HG03064 (cell line): ENCODE data around the gene ATP10A.
A peak's percentile ranks its signal among the peaks of the same experiment; 100 is the strongest.
"Not testable (repeated sequence)": the region's sequence is repeated elsewhere in the genome, so short reads cannot be mapped to it uniquely, and the experiment has no call there.

Source experiments
- ATAC-seq: cut with Tn5 transposase; IDR thresholded peaks from one replicate; pipeline ENCODE4 v1.9.1; 2021; ENCODE audit warnings: low read depth; ENCODE audit not compliant: unreplicated experiment

ATP10A gene

DNA sequence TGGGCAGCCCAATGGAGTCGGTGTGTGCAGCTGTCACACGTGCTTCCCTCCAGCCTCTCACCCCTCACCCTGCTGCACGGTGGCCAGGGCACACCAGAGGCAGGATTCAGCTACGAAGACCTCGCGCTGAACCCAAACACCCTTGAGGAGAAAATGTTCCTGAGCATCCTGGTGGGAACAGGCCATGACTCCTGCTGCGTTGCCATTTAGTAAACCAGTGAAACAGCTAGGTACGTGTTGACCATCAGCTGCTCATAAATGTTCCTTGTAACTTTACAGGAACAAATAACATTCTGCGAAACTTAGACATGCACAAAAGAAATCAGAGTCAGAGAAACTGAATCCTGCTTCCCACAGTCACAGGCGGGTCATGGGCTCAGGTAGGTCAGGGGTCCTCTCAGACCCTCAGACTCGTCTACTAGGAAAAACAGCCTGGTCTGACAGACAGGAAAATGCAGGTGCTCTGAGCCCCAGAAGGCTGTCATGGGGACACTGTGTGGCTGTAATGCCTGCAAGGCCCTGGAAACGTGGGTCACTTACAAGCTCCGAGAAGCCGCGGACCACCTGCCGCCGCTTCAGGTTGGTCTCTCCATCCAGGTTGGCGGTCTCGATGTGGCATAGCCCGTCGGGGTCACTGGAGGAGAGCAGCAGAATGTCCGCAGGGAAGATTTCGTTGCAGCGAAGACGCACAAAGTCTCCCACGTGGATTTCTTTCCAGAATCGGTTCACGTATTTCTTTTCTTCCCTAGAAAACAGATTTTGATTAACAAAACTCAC is 82.5 kb downstream of the ATP10A start:
- no peak for ATAC-seq

DNA sequence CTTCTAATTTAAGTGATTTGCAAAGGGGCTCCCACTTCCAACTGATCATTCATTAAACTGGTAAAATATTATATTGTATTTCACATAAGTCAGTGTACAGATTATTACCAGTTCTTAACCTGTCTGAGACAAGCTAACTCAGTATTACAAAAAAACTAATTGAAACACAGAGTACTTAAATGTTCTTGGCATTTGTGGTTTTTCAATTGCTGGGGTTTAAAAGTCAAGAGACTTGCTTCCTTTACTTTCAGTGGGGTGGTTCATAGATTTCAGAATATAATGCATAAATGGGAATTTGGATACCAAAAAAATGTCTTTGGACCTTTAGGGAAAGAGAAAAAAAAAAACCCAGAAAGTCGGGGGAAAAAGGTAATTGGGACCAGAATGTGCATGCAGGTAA is 85.0 kb downstream of the ATP10A start:
- no peak for ATAC-seq

DNA sequence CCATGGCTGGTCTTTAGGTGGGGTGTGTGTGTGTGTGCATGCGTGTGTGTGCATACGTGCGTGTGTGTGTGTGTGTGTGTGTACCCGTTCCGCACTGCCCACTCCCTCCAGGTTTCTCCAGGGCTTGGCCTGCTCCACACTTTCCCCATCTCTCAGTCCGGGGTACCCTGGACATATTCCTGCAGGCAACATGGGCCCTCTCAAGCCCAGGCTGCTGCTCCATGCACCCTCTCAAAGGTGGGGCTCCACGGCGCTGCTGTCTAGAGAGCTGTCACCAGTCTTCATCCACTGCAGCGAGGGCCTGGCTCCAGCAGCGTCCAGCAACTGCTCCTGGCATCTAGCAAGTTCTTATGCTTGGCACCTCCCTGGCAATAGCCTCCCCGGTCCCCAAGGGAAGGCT is 86.1 kb downstream of the ATP10A start:
- no peak for ATAC-seq

DNA sequence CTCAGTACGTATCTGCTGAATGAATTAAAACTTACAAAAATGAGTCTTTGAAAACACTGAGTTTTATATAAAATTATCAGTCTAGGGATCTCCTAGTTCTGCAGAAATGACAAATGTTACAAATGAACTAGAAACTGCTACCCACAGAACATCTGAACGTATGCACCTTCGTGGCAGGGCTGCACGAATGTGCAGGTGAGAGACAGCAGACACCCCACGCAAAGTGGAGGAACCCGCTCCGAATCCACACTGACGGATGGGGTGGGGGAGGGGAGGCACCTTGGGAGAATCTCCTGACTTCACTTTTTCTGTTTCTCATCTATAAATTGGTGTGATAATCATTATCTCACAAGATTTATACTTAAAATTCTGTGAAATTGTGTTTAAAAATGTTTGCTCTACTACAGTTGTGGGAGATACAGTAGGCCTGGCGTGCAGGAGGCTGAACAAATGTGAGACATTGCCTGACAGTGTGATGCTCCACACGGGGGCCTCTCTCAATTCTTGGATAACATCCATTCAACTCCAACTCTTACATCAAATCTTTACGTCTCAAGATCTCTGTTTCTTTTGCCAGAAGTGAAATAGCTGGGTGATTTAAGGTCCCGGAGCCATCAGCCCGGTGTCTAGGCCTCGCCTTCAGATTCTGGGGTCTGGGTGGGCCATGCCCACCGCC is 86.9 kb downstream of the ATP10A start:
- ATAC-seq: no peak

DNA sequence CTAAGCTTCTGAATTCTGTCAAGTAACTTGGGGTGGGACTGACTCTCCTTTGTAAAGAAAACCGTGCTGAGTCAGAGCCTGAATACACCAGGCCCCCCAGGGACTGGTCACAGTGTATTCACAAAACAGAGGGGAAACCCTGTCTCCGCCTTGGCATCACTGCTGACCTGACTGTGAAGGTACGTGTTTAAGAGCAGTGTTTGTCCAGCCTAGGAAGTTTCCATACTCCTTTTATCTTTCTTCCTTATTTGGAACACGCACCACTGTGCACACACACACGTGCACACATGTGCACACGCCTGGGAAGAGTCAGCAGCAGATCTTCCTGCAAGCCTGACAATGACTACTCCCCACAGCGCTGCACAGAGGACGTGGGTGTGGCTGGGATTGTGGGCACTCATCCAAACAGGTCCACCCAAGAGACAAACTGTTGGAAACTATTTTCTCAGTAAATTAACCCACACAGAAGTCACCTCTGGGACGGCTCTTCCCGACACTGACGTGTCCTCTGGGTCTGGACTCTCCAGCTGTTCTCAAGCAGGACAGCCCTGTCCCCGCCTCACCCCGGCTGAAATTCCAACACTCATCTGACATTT is 87.7 kb downstream of the ATP10A start:
- ATAC-seq: peak; percentile 80

DNA sequence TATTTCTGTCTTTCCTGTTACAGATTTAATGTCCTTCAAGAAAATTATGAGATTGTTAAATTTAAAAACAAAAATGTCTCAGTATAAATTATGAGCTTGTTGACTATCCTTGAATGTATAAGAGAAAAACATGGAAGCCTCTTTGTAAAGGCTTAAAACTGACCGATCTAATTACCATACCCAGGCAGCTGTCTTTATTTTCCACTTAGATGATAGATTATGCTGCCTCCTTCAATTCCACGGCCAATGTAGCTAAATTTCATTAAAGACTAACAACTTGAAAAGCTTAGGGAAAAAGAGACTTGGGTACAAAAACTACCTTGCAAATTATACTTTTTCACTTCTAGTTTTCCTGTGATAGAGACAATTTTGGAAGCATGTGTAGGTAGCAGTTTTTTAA is 88.3 kb downstream of the ATP10A start:
- ATAC-seq: no peak

DNA sequence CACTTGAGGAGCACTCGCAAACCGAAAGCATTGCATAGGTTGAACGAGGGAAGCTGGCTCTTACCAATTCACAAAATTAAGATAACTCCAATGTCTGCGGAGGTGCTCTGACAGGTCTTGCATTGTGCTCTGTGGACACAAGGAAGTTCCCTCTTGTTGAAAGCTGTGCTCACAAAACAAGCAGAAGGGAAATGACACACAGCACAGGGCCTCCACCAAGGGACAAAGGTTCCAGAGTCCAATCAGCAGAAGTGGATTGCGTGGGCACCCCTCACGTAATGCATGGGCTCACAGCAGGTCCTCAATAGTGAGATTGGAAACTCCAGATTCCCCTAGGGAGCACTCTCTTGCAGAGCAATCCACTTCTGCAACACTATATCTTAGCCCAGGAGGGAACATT is 89.9 kb downstream of the ATP10A start:
- ATAC-seq: no peak

DNA sequence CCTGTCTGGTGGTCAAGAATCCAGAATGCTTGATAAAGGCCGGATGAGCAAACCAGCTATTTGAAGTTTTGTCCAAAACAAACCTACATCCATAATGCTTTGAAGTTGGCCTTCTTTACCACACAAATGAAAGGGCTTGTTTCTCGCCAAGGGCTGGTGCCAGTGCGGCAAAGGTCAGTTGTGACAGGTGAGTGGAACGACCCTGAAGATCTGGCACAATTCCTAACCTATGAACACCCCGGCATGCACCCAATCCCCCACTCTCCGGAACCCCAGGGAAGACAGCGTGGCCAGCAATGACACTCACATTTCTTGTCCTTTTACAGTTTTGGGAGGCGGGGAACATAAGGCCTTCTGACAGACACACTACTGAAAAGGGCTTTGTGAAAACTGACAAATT is 90.6 kb downstream of the ATP10A start:
- ATAC-seq: no peak

DNA sequence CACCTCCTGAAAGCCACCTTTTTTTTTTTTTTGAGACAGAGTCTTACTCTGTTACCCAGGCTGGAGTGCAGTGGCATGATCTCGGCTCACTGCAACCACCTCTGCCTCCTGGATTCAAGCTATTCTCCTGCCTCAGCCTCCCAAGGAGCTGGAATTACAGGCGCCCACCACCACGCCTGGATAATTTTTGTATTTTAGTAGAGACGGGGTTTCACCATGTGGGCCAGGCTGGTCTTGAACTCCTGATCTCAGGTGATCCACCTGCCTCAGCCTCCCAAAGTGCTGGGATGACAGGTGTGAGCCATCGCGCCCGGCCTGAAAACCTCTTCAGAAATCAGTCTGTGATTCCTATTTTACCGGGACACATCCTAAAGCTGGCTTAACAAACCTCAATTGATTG is 91.4 kb downstream of the ATP10A start:
- ATAC-seq: not testable (repeated sequence)

DNA sequence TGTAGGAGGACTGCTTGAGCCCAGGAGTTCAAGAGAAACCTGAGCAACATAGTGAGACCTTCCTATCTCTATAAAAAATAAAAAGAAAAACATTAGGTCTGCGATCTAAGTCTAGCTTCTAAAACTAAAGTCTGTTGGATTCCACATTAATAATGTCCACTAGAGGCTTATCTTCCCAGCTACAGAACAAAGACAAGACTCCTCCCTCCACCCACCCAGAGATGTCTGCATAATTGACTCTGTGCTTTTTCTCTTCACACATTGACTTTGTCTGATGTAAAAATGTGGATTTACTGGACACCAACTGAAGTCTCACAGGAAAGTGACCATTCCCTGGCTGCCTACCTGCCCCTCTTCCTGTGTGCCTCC is 91.8 kb downstream of the ATP10A start:
- no peak for ATAC-seq

DNA sequence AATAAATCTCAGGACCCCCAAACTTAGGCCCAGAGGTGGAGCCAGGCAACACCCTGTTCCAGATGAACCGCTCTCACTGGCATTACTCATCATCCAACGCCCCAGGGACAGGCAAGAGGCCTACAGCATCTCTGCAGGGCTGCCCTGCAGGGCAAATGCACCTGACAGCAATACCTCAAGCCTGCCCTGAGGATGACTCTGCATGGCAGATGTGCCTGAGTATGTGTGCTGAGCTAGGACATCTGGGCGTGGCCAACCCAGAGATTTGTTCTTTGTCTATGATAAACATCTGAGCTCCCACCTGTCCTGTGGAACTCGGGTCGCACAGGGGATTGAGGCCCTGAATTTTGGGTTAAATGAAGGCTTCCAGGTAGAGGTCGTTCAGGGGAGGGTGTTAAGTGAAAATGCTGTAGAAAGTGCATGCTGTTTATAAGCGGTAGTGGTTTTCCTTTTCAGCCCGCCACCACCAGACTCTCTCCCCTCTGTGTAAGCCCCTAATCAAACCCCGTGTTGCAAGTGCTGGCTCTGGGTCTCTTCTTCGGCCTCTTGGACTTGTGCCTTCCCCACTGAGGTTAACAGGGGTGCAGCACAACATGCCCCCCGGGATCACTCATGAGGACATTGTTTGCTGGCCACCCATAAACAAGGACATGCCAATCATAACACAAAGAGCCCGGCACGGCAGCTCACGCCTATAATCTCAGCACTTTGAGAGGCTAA is 92.3 kb downstream of the ATP10A start:
- no peak for ATAC-seq

DNA sequence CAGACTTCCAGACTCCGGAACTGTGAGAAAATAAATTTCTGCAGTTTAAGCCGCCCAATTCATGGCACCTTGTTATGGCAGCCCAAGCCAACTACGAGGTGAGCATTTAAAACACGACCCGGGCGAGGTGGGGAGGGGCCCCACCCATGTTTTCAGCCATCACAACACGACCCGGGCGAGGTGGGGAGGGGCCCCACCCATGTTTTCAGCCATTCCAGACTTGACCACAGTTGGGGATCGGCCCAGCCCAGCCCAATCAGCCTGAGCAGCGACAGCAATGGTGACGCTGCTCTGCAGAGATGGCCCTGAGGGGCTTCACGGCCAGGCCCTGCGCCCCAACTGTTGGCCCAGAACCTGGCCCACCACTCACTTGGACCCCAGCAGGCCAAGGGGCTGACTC is 93.1 kb downstream of the ATP10A start:
- ATAC-seq: no peak

DNA sequence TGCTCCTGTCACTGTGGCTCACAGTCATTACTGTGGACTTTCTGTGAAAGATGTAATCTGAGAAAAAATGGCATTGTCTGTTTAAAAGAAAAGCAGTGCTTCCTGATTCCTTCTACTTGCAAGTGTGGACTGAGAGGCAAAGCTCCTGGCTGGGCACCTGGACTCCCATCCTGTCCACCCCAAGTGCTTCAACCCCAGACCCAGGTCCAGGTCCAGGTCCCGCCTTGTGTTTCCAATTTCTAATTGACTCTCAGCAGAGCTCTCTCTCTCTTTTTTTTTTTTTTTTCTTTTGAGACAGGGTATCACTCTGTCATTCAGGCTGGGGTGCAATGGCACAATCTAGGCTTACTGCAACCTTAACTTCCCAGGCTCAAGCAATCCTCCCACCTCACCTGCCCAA is 94.9 kb downstream of the ATP10A start:
- no peak for ATAC-seq

DNA sequence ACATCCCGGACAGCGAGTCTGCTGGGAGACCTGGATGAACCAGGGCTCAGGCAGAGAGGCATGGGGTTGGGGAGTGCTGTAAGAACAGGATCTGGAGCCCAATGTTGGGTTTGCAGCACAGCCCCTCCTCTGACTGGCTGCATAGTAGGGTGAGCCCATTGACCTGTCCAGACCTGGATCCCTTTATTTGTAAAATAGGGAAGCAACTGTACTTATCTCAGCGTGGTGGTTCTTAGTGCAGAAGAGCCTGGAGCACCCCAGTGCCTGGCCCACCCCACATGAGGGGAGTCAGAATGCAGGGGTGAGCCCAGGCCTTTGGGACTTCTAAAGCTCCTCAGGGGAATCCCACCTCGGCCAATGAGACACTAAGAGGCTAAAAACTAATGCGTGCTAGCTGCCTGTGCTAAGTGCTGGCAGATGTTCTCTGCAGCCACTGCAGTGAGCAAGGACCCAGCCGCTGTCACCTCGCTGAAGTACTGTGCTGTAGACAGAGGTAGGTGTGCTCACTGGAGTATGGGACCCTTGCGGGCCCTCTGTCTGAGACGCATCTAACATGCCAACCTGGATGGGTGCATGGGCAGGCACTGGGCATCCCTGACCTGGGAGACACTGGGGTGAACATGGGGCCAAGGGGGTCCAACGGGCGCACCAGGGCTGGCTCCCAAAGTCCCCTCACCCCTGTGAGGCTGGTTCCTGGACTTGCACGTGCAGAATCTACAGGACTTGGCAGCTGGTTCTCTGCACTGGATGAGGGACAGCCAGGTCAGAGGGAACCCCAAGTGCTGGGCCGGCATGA is 95.6 kb downstream of the ATP10A start:
- no peak for ATAC-seq

DNA sequence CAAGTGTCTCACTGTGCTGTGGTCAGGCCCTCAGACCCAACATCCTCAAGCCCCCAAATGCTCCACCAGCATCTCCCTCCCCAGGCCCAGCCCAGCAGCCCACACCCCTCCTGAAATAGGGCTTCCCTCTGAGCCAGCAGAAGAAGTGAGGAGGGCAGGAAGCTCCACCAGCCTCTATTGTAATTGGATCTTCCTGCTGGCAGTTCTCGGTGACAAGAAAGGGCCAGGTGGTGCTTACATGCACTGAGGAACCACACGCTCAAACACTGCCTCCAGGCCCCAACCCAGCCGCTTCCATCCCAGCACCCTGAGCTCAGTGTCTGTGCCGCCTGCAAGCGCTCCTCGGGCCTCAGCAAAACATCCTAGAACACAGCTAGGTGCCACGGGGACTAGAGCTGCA is 96.7 kb downstream of the ATP10A start:
- no peak for ATAC-seq

DNA sequence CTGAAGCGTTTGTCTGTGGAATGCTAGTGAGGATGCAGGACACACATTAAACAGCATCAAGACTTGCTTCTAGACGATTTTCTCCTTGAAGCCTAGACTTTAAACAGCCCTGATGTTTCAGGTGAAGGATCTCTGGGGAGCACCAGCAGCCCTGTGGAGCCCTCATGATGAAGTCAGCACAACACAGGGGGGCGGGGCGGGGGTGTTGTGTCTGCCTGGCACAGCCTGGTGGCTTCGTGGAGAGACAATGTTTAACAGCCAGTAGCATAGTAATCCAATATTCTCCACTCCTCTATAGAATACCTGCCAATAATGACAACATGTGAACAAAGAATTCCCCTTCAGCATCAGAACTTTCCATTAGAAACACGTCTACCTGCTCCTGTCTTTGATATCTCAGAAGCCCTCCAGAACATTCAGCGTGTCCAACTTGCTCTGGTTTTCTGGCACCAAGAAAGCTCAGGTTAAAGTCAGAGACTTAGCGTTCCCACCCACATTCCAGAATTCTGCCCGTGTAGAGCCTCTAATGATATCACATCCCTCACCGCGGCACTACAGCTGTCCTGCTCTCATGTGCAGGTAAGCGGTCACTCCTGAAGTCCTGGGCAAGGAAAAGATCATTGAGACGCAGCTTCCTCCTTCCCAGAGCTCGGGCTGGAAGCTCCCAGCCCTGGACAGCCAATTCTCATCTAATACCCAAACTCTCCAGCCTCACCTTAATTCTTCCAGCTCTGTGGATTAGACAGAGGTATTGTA is 98.0 kb downstream of the ATP10A start:
- ATAC-seq: no peak

DNA sequence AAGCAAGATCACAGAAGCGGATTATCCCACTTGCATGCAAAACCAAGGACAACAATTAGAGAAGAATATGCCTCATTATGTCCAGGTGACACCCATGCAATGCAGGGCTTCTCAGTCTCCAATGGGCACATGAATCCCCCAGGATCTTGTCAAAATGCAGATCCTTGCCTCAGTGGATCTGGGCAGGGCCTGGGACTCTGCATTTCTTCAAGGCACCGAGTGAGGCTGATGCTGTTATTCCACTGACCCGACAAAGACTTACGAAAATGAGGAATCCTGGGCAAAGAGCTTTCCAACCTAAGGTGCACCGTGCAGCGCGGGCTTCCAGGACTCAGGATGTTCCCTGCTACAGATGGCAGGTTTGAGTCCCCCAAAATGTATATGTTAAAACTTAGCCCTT is 99.2 kb downstream of the ATP10A start:
- ATAC-seq: no peak

DNA sequence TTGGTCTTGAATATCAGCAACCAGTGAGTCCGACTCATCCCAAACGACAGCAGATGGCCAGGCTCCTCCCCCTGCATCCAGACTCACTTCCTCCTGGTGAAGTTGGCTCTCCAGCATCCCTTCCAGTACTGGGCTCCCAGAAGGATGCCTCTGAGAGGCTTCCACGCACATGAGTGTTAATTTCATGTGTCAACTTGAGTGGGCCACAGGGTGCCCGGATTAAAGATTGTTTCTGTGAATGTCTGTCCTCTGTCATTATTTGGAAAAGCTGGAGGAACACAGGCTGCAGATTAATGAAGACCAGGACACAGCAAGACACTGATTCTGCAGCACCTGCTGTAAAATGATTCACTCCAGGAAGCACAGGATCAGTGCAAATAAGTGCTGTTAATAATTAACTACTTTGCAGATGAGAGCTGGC is 99.8 kb downstream of the ATP10A start:
- no peak for ATAC-seq

DNA sequence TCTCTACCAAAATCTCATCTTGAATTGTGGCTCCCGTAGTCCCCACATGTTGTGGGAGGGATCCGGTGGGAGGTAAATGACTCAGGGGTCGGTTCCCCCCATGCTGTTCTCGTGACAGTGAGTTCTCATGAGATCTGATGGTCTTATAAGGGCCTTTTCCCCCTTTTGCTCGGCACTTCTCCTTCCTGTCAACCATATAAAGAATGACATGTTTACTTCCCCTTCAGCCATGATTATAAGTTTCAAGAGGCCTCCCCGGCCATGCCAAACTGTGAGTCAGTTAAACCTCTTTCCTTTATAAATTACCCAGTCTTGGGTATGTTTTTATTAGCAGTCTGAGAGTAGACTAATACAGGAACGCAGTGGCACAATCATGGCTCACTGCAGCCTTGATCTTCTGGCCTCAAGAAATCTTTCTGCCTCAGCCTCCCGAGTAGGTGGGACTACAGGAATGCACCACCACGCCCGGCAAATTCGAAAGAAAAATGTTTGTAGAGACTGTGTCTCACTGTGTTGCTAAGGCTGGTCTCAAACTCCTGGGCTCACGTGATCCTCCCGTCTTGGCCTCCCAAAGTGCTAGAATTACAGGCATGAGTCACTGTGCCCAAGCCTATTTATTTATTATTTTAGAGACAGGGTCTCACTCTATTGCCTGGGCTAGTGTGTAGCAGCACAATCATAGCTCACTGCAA is 101.0 kb downstream of the ATP10A start:
- ATAC-seq: no peak
